ENCODE measurements around the gene GNPTAB.

The GNPTAB gene

GRCh38 chr12:101854747-101855146, 24.0 kb upstream of the GNPTAB start:
- TF ChIP-seq CTCF (IDR thresholded peaks at IDR 0.05), result no peak
- Mint-ChIP-seq H3K9me3 (no peaks in the 10 kb centered on the region), H3K4me3 (no peak overlapping the region), H3K36me3 (ENCODE audit: low read depth) (no peaks in the 10 kb centered on the region), H3K27me3 (ENCODE audit: low read depth, poor library complexity) (no peaks in the 10 kb centered on the region), H3K27ac (no peak overlapping the region), H3K4me1 (peaks cover 20% of the 10 kb centered on the region)
- DNase-seq, result no peak

DNA sequence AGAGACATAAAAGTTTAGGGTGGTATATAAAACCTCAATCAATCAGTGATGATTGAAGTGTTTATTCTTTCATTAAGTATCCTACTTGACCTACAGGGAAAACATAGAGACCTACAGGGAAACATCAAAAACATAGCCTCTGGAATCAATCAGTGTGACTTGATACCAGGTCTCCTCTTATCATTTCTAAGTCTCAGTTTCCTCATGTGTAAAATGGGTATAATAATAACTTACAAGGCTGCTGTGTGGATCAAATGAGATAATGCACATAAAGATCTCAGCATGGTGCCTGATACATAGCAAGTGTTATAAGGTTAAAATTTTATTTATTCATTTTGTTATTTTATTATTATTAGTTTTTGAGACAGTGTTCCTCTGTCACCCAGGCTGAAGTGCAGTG, 22.2 kb upstream of the GNPTAB start:
- no peaks in the 10 kb centered on the region for H3K27me3 Mint-ChIP-seq (ENCODE audit: low read depth, poor library complexity)
- TF ChIP-seq CTCF (IDR thresholded peaks at IDR 0.05), result no peak
- H3K4me3 Mint-ChIP-seq, result no peak overlapping the region
- peaks cover 20% of the 10 kb centered on the region for H3K4me1 Mint-ChIP-seq
- no peaks in the 10 kb centered on the region for H3K36me3 Mint-ChIP-seq (ENCODE audit: low read depth)
- H3K27ac Mint-ChIP-seq, result no peak overlapping the region
- H3K9me3 Mint-ChIP-seq, result no peaks in the 10 kb centered on the region
- no peak for DNase-seq

- Mint-ChIP-seq H3K27ac (no peak overlapping the region), H3K4me3 (no peak overlapping the region), H3K27me3 (ENCODE audit: low read depth, poor library complexity) (peaks cover 10% of the 10 kb centered on the region), H3K9me3 (no peaks in the 10 kb centered on the region), H3K4me1 (peaks cover 9% of the 10 kb centered on the region), H3K36me3 (ENCODE audit: low read depth) (no peaks in the 10 kb centered on the region)
- DNase-seq, result no peak
- no peak for TF ChIP-seq CTCF (IDR thresholded peaks at IDR 0.05)
Measured at GRCh38 chr12:101850199-101850598, 19.4 kb upstream of the GNPTAB start.

GRCh38 chr12:101847325-101847724, 16.6 kb upstream of the GNPTAB start:
- Mint-ChIP-seq H3K4me1 (no peaks in the 10 kb centered on the region), H3K27ac (no peak overlapping the region), H3K4me3 (no peak overlapping the region), H3K9me3 (no peaks in the 10 kb centered on the region), H3K36me3 (ENCODE audit: low read depth) (no peaks in the 10 kb centered on the region), H3K27me3 (ENCODE audit: low read depth, poor library complexity) (peaks cover 14% of the 10 kb centered on the region)
- no peak for DNase-seq
- no peak for TF ChIP-seq CTCF (IDR thresholded peaks at IDR 0.05)

- H3K9me3 Mint-ChIP-seq, result no peaks in the 10 kb centered on the region
- no peak for TF ChIP-seq CTCF (IDR thresholded peaks at IDR 0.05)
- H3K4me1 Mint-ChIP-seq, result no peaks in the 10 kb centered on the region
- no peak overlapping the region for H3K4me3 Mint-ChIP-seq
- DNase-seq, result no peak
- no peak overlapping the region for H3K27ac Mint-ChIP-seq
- H3K36me3 Mint-ChIP-seq (ENCODE audit: low read depth), result no peaks in the 10 kb centered on the region
- H3K27me3 Mint-ChIP-seq (ENCODE audit: low read depth, poor library complexity), result peaks cover 20% of the 10 kb centered on the region
Measured at GRCh38 chr12:101845137-101845711, 14.5 kb upstream of the GNPTAB start.

DNA sequence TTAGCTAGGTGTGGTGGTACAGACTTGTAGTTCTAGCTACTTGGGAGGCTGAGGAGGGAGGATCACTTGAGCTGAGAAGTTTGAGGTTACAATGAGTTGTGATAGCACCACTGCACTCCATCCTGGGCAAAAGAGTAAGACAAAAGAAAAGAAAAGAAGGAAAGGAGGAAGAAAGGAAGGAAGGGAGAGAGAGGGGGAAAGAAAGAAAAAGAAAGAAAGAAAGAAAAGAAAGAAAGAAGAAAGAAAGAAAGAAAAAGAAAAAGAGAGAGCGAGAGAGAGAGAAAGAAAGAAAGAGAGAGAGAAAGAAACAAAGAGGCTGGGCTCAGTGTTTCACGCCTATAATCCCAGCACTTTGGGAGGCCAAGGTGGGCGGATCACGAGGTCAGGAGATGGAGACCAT, 10.3 kb upstream of the GNPTAB start:
- no peaks in the 10 kb centered on the region for H3K36me3 Mint-ChIP-seq (ENCODE audit: low read depth)
- H3K27ac Mint-ChIP-seq, result no peak overlapping the region
- peaks cover 20% of the 10 kb centered on the region for H3K27me3 Mint-ChIP-seq (ENCODE audit: low read depth, poor library complexity)
- TF ChIP-seq CTCF (IDR thresholded peaks at IDR 0.05), result no peak
- no peaks in the 10 kb centered on the region for H3K9me3 Mint-ChIP-seq
- no peak for DNase-seq
- H3K4me3 Mint-ChIP-seq, result no peak overlapping the region
- no peaks in the 10 kb centered on the region for H3K4me1 Mint-ChIP-seq

Measured in nephron progenitor cell (in vitro differentiated cells).